OCI-LY3 (cell line): ENCODE results near the gene PEX10.

Source experiments
- H2AFZ ChIP-seq: fragments of 200-600, 300-600 bp; shearing (Covaris generic); 2 replicates; pipeline ENCODE4 v1.6.0; 2014; ENCODE audit warnings: antibody characterized with exemption, low read depth, low read length
- H3K27ac ChIP-seq: fragments of 200-600, 300-600 bp; sonication (generic); 2 replicates; pipeline ENCODE4 v1.5.1; 2014; ENCODE audit warnings: mild to moderate bottlenecking, low read length, moderate library complexity, mixed read lengths
- H3K27me3 ChIP-seq: fragments of 200-600, 300-600 bp; sonication (generic); 2 replicates; pipeline ENCODE4 v1.6.1; 2014; ENCODE audit warnings: low read depth, low read length, mixed read lengths
- H3K36me3 ChIP-seq: fragments of 200-600, 300-600 bp; sonication (generic); replicated peaks from 2 replicates; pipeline ENCODE3; 2014; ENCODE audit warnings: low read depth, low read length, mixed read lengths
- H3K4me1 ChIP-seq: fragments of 300-600, 200-600 bp; sonication (generic); 2 replicates; pipeline ENCODE4 v1.6.1; 2014; ENCODE audit warnings: low read length, mixed read lengths
- H3K4me2 ChIP-seq: fragments of 200-600, 300-600 bp; sonication (generic); 2 replicates; pipeline ENCODE4 v1.6.1; 2014; ENCODE audit warnings: low read length, mixed read lengths
- H3K4me3 ChIP-seq: fragments of 300-600, 200-600 bp; sonication (generic); 2 replicates; pipeline ENCODE4 v1.5.1; 2014; ENCODE audit warnings: antibody characterized with exemption, mild to moderate bottlenecking, low read length, moderate library complexity
- H3K79me2 ChIP-seq: fragments of 300-600, 200-600 bp; shearing (Covaris generic); 2 replicates; pipeline ENCODE4 v1.6.1; 2014; ENCODE audit warnings: mild to moderate bottlenecking, low read length, mixed read lengths
- H3K9ac ChIP-seq: fragments of 300-600, 200-600 bp; shearing (Covaris generic); 2 replicates; pipeline ENCODE4 v1.6.0; 2014; ENCODE audit warnings: mild to moderate bottlenecking, low read length, moderate library complexity
- H3K9me3 ChIP-seq: fragments of 200-600, 300-600 bp; shearing (Covaris generic); 2 replicates; pipeline ENCODE4 v1.6.1; 2014; ENCODE audit warnings: low read length, mixed read lengths; ENCODE audit not compliant: insufficient read depth
- H4K20me1 ChIP-seq: fragments of 200-600, 300-600 bp; sonication (generic); 2 replicates; pipeline ENCODE4 v1.6.1; 2016; ENCODE audit warnings: low read length, mixed read lengths; ENCODE audit not compliant: insufficient read depth
- EZH2phosphoT487 ChIP-seq: fragments of 200-600 bp; shearing (Covaris generic); IDR thresholded peaks from 2 replicates; pipeline ENCODE4 v1.6.1; 2018; ENCODE audit warnings: antibody characterized with exemption, mixed run types, low read depth
- TF ChIP-seq, protein P1 (sequence below): fragments of 200-600, 300-600 bp; sonication (generic); IDR thresholded peaks from 2 replicates; pipeline ENCODE4 v1.5.1; 2014; ENCODE audit warnings: antibody characterized with exemption, low read length, low read depth

Gene PEX10

DNA sequence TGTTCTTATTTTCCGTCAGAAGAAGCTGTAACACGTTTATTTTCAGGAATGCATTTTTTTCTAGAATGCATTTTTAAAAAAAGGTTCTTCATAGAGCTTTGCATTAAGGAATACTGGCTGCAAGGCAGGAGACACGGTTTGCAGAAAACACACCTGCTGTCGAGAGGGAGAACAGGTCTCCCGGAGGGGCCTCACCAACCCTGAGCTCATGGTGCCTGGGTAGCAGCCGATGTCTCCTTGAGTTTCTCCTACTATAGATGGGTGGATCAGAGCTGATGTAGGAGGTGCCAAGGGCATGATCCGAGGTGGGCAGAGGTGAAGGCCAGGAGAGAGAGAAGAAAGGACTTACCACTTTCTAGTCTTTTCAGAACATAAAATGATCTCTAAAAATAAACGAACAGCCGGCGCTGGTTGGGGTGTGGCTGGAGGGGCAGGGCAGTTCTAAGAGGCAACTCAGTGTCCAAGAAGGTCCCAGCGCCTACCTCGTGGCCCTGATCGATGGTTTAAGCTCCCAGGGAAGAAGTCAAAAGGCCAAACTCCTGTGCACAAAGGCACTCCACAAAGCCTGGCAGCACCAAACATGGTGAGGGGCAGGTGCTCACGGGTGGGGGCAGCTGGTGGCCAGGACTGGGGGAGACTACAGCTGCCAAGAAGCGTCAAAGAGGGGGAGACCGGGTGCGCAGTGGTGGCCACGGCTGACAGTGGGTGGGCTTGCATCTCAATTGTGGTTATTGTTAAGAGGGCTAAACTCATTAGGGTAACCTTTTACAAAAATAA lies 33.2 kb downstream of the PEX10 start:
- Histone ChIP-seq H3K9ac (no peak overlapping the region), H4K20me1 (no peaks in the 10 kb centered on the region)

GRCh38 chr1:2378441-2378851 lies 33.9 kb downstream of the PEX10 start:
- no peak overlapping the region for H3K4me2 ChIP-seq
- no peak overlapping the region for H3K27ac ChIP-seq
- H3K36me3 ChIP-seq = no peaks in the 10 kb centered on the region
- H3K9me3 ChIP-seq = no peaks in the 10 kb centered on the region
- no peaks in the 10 kb centered on the region for H4K20me1 ChIP-seq
- H2AFZ ChIP-seq = no peak overlapping the region
- H3K4me3 ChIP-seq = no peak overlapping the region
- TF ChIP-seq EZH2phosphoT487 = no peak
- TF ChIP-seq, protein P1, sequence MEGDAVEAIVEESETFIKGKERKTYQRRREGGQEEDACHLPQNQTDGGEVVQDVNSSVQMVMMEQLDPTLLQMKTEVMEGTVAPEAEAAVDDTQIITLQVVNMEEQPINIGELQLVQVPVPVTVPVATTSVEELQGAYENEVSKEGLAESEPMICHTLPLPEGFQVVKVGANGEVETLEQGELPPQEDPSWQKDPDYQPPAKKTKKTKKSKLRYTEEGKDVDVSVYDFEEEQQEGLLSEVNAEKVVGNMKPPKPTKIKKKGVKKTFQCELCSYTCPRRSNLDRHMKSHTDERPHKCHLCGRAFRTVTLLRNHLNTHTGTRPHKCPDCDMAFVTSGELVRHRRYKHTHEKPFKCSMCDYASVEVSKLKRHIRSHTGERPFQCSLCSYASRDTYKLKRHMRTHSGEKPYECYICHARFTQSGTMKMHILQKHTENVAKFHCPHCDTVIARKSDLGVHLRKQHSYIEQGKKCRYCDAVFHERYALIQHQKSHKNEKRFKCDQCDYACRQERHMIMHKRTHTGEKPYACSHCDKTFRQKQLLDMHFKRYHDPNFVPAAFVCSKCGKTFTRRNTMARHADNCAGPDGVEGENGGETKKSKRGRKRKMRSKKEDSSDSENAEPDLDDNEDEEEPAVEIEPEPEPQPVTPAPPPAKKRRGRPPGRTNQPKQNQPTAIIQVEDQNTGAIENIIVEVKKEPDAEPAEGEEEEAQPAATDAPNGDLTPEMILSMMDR = no peak
- H3K27me3 ChIP-seq = peaks cover 13% of the 10 kb centered on the region; the same call in 1 of the 2 replicates
- no peak overlapping the region for H3K9ac ChIP-seq
- no peaks in the 10 kb centered on the region for H3K79me2 ChIP-seq
- peaks cover 12% of the 10 kb centered on the region for H3K4me1 ChIP-seq

More for the DNA sequence above, 33.2 kb downstream of the PEX10 start:
- no peaks in the 10 kb centered on the region for H3K9me3 ChIP-seq
- peaks cover 12% of the 10 kb centered on the region for H3K4me1 ChIP-seq
- H3K79me2 ChIP-seq = no peaks in the 10 kb centered on the region
- no peak overlapping the region for H3K4me2 ChIP-seq
- H2AFZ ChIP-seq = no peak overlapping the region
- H3K27ac ChIP-seq = no peak overlapping the region
- TF ChIP-seq, protein P1 = no peak
- TF ChIP-seq EZH2phosphoT487 = no peak
- H3K27me3 ChIP-seq = peaks cover 13% of the 10 kb centered on the region; the same call in 1 of the 2 replicates
- H3K4me3 ChIP-seq = no peak overlapping the region
- H3K36me3 ChIP-seq = no peaks in the 10 kb centered on the region

DNA sequence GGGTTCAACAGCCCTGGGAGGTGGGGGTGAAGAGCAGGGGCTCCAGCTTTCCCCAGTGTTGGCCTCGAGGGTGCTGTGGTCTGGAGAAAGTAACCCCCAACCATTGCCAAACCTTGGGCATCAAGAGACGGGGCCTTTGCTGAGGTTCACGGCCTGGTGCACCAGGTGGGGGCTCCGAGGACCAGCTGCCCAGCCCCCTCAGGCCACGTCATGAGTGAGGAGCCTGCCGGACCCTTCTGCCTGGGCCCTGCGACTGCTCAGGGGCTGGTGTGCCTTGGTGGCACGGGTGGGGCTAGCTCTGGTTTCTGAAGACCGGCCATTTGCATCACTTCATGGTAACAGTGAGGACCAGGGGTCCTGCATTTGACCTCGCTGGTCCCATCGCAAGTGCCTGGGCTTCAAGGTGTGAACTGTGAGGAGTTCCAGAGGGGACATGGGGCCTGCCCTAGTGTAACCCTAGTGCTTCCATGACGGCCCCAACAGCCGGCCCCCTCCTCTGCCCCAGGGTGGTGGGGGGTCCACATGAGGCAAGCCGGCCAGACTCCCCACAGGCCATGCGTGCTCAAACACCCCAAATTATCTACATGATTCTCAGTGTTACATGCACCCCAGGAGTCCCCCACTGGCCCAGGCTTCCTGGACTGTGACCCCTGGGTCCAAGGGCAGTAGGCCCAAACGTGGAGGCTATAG lies 34.5 kb downstream of the PEX10 start:
- Histone ChIP-seq H4K20me1 (no peaks in the 10 kb centered on the region), H3K79me2 (no peaks in the 10 kb centered on the region), H3K4me2 (no peak overlapping the region), H3K4me3 (no peak overlapping the region), H3K9ac (no peak overlapping the region), H3K9me3 (no peaks in the 10 kb centered on the region), H3K36me3 (no peaks in the 10 kb centered on the region), H3K4me1 (peaks cover 12% of the 10 kb centered on the region), H2AFZ (no peak overlapping the region), H3K27ac (no peak overlapping the region), H3K27me3 (peaks cover 13% of the 10 kb centered on the region; the same call in 1 of the 2 replicates)
- TF ChIP-seq, protein P1 = no peak
- TF ChIP-seq EZH2phosphoT487 = no peak
